Activated B cell treated with CpG ODN at 0.5 μM for 24 hours (primary cell): Measurements from ENCODE around the gene PDE4B. TPM values are rescaled to one million over a fixed set of nuclear protein-coding genes. Genes with fewer than 3 reads are reported as not detected.

Experiments
- ATAC-seq: fragments of 200-7000 bp; cut with Tn5 transposase; one replicate; pipeline ENCODE4 v1.10.0; 2021; ENCODE audit warnings: low read depth, mild to moderate bottlenecking, moderate library complexity
- CTCF ChIA-PET: fragments of 350-600 bp; sonication (Branson Sonifier 250); formaldehyde crosslinking; loops from one replicate; lab custom pipeline; 2021; ENCODE audit warnings: antibody characterized with exemption; lab: Charles Lee
- POLR2A ChIA-PET: fragments of 350-600 bp; sonication (Branson Sonifier 250); formaldehyde crosslinking; loops from one replicate; lab custom pipeline; 2021; ENCODE audit warnings: antibody characterized with exemption; lab: Charles Lee
- DNase-seq: peaks from one replicate; pipeline ENCODE4 v3.0.0; 2022
- H3K27ac Mint-ChIP-seq: one replicate; pipeline ENCODE4 v1.8.0; 2020; ENCODE audit warnings: mixed read lengths
- H3K27me3 Mint-ChIP-seq: one replicate; pipeline ENCODE4 v1.8.0; 2021; ENCODE audit warnings: mixed read lengths
- H3K36me3 Mint-ChIP-seq: one replicate; pipeline ENCODE4 v1.8.0; 2021; ENCODE audit warnings: low read depth, mixed read lengths
- H3K4me1 Mint-ChIP-seq: one replicate; pipeline ENCODE4 v1.8.0; 2021; ENCODE audit warnings: mixed read lengths
- H3K4me3 Mint-ChIP-seq: one replicate; pipeline ENCODE4 v1.8.0; 2020; ENCODE audit warnings: mild to moderate bottlenecking, mixed read lengths
- H3K9me3 Mint-ChIP-seq: one replicate; pipeline ENCODE4 v1.8.0; 2020; ENCODE audit warnings: mixed read lengths
- intact Hi-C: fragments of 100-400 bp; cut with micrococcal nuclease; formaldehyde crosslinking; loops from one replicate; pipeline ENCODE4 v1.15.1; 2024
- total RNA-seq: library from RNA; stranded (reverse); gene quantifications from 2 replicates; pipeline ENCODE4 v1.2.3, GENCODE V29; 2022
- TF ChIP-seq, protein P1 (sequence below): fragments of 200-600 bp; IDR thresholded peaks from one replicate; pipeline ENCODE4 v1.8.0; 2022; ENCODE audit warnings: antibody characterized with exemption, mild to moderate bottlenecking

The PDE4B gene
- total RNA-seq, 1 donor from 2014 or later = 84.1 TPM

DNA sequence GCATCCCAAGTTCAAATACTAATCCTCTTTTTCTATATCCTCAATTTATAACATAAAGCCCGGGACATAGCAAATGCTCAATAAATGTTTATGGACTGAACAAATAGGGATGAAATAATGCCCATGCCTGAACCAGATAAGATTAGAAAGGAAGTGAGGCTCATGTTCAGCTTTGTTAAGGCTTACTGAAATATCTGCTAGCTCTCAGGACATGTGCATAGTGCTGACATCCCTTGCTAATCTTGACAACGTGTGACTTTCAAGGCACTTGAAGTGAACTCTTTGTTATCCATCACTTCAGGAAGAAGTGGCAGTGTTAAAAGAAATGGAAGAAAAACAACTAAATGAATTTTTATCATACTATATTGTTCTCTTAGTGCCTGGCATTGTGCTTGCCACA, 481.0 kb downstream of the PDE4B start:
- Mint-ChIP-seq H3K27me3 (no peaks in the 10 kb centered on the region), H3K4me3 (no peak overlapping the region), H3K9me3 (no peaks in the 10 kb centered on the region), H3K27ac (no peak overlapping the region), H3K36me3 (no peaks in the 10 kb centered on the region), H3K4me1 (peaks cover 71% of the 10 kb centered on the region)
- ATAC-seq (no peak), DNase-seq (no peak)
- TF ChIP-seq, protein P1, sequence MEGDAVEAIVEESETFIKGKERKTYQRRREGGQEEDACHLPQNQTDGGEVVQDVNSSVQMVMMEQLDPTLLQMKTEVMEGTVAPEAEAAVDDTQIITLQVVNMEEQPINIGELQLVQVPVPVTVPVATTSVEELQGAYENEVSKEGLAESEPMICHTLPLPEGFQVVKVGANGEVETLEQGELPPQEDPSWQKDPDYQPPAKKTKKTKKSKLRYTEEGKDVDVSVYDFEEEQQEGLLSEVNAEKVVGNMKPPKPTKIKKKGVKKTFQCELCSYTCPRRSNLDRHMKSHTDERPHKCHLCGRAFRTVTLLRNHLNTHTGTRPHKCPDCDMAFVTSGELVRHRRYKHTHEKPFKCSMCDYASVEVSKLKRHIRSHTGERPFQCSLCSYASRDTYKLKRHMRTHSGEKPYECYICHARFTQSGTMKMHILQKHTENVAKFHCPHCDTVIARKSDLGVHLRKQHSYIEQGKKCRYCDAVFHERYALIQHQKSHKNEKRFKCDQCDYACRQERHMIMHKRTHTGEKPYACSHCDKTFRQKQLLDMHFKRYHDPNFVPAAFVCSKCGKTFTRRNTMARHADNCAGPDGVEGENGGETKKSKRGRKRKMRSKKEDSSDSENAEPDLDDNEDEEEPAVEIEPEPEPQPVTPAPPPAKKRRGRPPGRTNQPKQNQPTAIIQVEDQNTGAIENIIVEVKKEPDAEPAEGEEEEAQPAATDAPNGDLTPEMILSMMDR = no peak
- intact Hi-C loops = loop anchor here (5.0 to 10.0 kb wide), 2 partner anchors 654 to 1411 kb away; partner anchors contain the start of gene GADD45A
- ChIA-PET CTCF (interaction anchor here (0.6 to 1.5 kb wide), 2 partner anchors 173 kb away, joined by 3 to 7 read pairs; no protein-coding TSS in a partner anchor), POLR2A (interaction anchor here (0.7 to 3.1 kb wide), 3 partner anchors 40 to 131 kb away, joined by 3 to 31 read pairs (median 4); no protein-coding TSS in a partner anchor)

DNA sequence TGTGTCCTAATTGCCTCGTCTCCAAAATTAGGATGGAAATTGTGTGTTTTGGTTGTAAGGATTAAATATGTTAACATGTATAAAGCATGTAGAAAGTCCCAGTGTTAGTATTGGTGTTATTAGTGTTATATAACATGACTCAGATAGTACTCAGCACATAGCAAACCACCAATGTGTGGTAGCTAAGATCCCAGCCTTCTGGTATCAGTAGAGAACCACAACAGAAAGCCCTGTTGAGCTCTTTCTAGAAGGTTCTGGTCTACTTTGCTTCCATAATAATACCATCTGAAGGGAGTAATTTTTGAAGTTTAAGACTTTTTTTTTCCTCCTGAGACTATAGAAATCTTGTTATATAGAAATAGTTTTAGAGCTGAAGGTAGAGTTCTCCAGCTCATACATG, 481.9 kb downstream of the PDE4B start:
- intact Hi-C loops = loop anchor here (5.0 to 10.0 kb wide), 2 partner anchors 653 to 1410 kb away; partner anchors contain the start of gene GADD45A
- no peak overlapping the region for H3K4me3 Mint-ChIP-seq
- no peak for ATAC-seq

DNA sequence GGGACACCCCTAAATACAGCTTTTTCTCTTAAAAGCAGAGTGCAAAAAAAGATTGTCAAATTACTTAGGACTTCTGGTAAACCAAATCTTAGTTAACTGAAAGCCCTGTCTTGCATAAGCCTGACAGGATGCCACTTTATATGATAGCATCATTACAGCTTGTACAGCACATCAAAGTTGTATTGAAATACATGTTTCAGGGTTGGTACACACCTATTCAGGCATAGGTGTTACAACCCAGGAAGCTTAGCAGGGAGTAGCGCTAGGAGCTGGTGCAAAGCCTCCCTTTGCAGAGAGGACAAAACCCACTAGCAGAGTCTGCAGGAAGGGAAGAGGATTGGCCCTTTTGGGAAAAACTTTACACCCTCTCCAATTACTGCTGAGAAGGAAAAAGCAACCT, 482.4 kb downstream of the PDE4B start:
- Mint-ChIP-seq H3K4me1 (peaks cover 83% of the 10 kb centered on the region), H3K36me3 (no peaks in the 10 kb centered on the region), H3K4me3 (peak overlapping the region; percentile 30), H3K27ac (peak overlapping the region; percentile 62), H3K27me3 (no peaks in the 10 kb centered on the region), H3K9me3 (no peaks in the 10 kb centered on the region)
- intact Hi-C loops = loop anchor here (10.0 kb wide), 1 partner anchor 1410 kb away; the partner anchor contains the start of gene GADD45A
- CTCF ChIA-PET = interaction anchor here (1.5 to 1.9 kb wide), 3 partner anchors 33 to 171 kb away, joined by 5 to 7 read pairs (median 5); no protein-coding TSS in a partner anchor
- no peak for DNase-seq
- POLR2A ChIA-PET = interaction anchor here (0.7 to 3.1 kb wide), 5 partner anchors 11 to 164 kb away, joined by 3 to 31 read pairs (median 4); no protein-coding TSS in a partner anchor
- TF ChIP-seq, protein P1 = no peak
- ATAC-seq = no peak

More for the DNA sequence above, 481.9 kb downstream of the PDE4B start:
- CTCF ChIA-PET = interaction anchor here (1.5 kb wide), 1 partner anchor 172 kb away, joined by 7 read pairs; no protein-coding TSS in a partner anchor
- no peaks in the 10 kb centered on the region for H3K27me3 Mint-ChIP-seq
- no peak overlapping the region for H3K27ac Mint-ChIP-seq
- H3K9me3 Mint-ChIP-seq = no peaks in the 10 kb centered on the region
- TF ChIP-seq, protein P1 = no peak
- DNase-seq = no peak
- H3K4me1 Mint-ChIP-seq = peaks cover 80% of the 10 kb centered on the region
- H3K36me3 Mint-ChIP-seq = no peaks in the 10 kb centered on the region
- POLR2A ChIA-PET = interaction anchor here (0.6 to 3.1 kb wide), 10 partner anchors 8 to 165 kb away, joined by 3 to 31 read pairs (median 3); no protein-coding TSS in a partner anchor

DNA sequence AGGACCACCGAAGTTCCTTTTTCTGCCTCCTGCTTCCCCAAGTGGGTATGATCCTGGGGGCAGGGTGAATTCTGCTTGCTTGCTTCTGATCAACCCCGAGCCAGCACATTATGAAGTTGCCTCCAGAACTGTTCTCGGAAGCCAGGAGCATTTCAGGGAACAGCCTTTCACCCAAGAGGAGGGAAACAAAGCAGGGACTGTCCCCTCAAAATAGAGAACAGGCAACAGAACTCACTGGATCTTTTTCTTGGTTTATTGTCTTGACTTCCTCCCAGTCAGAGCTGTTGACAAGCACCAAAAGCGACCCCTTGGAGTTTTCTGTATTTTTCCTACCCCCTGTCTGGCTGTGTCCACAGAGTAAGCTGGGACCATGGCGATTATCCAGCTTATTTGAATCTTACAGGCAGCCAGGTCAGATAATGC, 482.9 kb downstream of the PDE4B start:
- H3K9me3 Mint-ChIP-seq = no peaks in the 10 kb centered on the region
- H3K27ac Mint-ChIP-seq = peak overlapping the region; percentile 62
- POLR2A ChIA-PET = interaction anchor here (0.7 to 3.1 kb wide), 6 partner anchors 12 to 164 kb away, joined by 4 to 31 read pairs (median 4); no protein-coding TSS in a partner anchor
- H3K27me3 Mint-ChIP-seq = no peaks in the 10 kb centered on the region
- no peak for DNase-seq
- TF ChIP-seq, protein P1 = no peak
- no peaks in the 10 kb centered on the region for H3K36me3 Mint-ChIP-seq
- CTCF ChIA-PET = interaction anchor here (1.5 to 1.9 kb wide), 3 partner anchors 20 to 169 kb away, joined by 3 to 5 read pairs (median 5); no protein-coding TSS in a partner anchor
- no peak for ATAC-seq
- intact Hi-C loops = loop anchor here (10.0 kb wide), 1 partner anchor 1409 kb away; the partner anchor contains the start of gene GADD45A
- peak overlapping the region; percentile 30 for H3K4me3 Mint-ChIP-seq
- peaks cover 83% of the 10 kb centered on the region for H3K4me1 Mint-ChIP-seq

DNA sequence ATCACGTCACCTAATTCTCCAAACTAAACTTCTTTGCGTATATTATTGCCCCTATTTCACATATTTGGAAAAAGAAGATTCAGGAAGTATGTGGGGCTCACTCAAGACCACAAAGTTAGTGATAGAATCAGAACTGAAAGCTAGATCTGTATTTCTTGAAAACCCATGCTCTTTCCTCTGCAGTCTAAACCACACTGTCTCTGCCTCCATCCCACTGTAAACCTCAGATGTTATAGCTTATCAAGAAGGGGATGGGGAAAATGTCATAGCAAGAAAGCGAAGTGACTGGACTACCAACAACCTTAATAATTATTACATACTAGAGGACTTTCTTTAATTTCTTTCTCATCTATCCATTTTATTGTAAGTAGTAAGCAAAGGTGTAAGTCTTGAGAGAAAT, 483.5 kb downstream of the PDE4B start:
- Mint-ChIP-seq H3K27me3 (no peaks in the 10 kb centered on the region), H3K9me3 (no peaks in the 10 kb centered on the region), H3K4me3 (peak overlapping the region; percentile 38), H3K27ac (peak overlapping the region; percentile 62), H3K36me3 (no peaks in the 10 kb centered on the region), H3K4me1 (peaks cover 83% of the 10 kb centered on the region)
- intact Hi-C loops = loop anchor here (10.0 kb wide), 1 partner anchor 1409 kb away; the partner anchor contains the start of gene GADD45A
- ATAC-seq (peak; percentile 39), DNase-seq (no peak)
- ChIA-PET POLR2A (interaction anchor here (0.7 to 3.1 kb wide), 5 partner anchors 12 to 61 kb away, joined by 4 to 31 read pairs (median 4); no protein-coding TSS in a partner anchor), CTCF (interaction anchor here (0.6 to 1.9 kb wide), 4 partner anchors 21 to 169 kb away, joined by 3 to 5 read pairs (median 4); no protein-coding TSS in a partner anchor)
- TF ChIP-seq, protein P1 = no peak
